ENCODE results near the gene WNT1. TPM values are rescaled to one million over a fixed set of nuclear protein-coding genes. Genes with fewer than 3 reads are reported as not detected.

The WNT1 gene
- total RNA-seq, 1 donor from 2014 or later: not detected

- no peak for DNase-seq (ENCODE audit: low read depth)
Measured at GRCh38 chr12:49028666-49029275, 50.6 kb downstream of the WNT1 start.

GRCh38 chr12:49030119-49030518 is 52.0 kb downstream of the WNT1 start:
- DNase-seq (ENCODE audit: low read depth): no peak

DNA sequence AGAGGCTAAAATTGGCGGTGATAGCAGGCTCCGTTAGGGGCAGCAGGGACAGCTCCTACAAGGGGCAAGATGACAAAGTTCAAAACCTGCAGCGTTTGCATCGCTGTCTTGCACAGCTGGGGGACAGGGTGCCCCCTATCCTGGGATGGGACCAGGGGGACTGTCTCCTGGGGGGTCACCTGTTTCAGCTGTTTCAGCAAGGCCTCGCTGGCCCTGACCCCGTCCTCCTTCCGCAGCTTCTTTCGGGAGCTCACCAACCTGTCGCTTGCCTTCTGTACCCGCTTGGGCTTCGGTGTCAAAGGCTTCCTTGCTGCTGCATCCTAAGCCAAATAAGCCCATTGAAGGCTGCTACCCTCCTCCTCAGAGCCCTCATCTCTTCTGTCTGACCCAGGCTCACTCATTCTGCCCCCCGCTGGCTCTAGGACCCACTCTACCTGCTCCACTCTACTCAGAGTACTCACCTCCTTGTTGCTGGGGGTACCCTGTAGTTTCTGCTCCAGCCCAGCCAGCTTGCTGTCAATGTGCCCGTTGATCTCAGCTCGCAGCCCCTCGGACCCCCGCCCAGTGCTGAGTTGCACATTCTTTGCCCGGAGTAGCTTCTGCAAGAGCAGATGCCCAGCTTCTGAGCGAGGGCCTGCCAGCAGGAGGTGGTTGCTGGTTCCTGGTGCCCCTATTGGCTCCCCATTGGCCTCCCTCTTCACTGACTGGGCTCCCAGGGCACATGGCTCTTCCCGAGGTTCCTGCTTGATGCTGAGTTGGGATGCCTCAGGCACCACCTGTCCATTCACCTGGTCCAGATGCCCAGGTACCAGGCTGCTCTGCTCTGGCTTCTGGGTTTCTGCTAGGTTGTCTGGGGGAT is 52.8 kb downstream of the WNT1 start:
- DNase-seq (ENCODE audit: low read depth): no peak

DNA sequence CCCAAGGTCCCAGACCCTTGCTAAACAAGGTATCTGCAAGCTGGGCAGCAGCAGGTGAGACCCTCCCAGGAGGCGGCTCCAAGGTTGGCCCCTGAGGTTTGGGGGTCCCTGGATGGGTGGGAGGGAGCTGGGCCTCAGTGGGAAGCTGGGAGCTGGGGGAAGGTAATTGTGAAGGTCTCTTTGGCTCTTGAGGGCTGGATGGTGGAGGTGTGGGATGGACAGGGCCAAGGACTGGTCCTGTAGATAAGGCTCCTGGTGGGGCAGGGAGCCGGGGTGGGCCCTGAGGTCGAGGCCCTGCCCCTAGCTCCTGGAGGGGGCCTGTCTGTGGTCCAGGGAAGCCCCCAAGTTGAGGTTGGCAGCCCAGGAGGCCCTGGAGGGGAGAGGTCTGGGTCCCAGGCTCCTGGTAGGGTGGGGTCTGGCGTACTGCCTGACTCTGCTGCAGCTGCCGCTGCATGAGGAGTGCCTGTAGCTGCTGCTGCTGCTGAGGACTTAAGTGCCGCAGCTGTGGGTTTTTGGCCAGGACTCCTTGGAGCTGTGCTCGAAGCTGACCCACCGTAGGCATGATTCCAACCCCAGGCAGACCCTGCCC is 53.5 kb downstream of the WNT1 start:
- DNase-seq (ENCODE audit: low read depth): no peak

Other genes starting within 250 kb of the WNT1 start
- gene ADCY6, start 189.2 kb upstream of the WNT1 start, total RNA-seq: 23.1 and 83.9 TPM in 2 replicates
- 20.7 and 31.1 TPM in 2 replicates for gene CACNB3, start 159.8 kb upstream of the WNT1 start, total RNA-seq
- gene DDX23, start 126.2 kb upstream of the WNT1 start, total RNA-seq: 84.7 and 121 TPM in 2 replicates
- 0.40 and 17.4 TPM in 2 replicates for gene RND1, start 112.5 kb upstream of the WNT1 start, total RNA-seq
- 6.4 and 8.0 TPM in 2 replicates for gene FKBP11, start 52.8 kb upstream of the WNT1 start, total RNA-seq
- gene ARF3, start 20.8 kb upstream of the WNT1 start, total RNA-seq: 50.7 and 95.9 TPM in 2 replicates
- gene WNT10B, start 6.6 kb upstream of the WNT1 start, total RNA-seq: 0.35 and 0.60 TPM in 2 replicates
- gene DDN, start 21.1 kb downstream of the WNT1 start, total RNA-seq: 0.05 TPM in 1 of 2 replicates, not detected in the other
- gene PRKAG1, start 40.5 kb downstream of the WNT1 start, total RNA-seq: 63.0 and 86.1 TPM in 2 replicates
- 13.0 and 110 TPM in 2 replicates for gene KMT2D, start 82.5 kb downstream of the WNT1 start, total RNA-seq
- 0.10 and 1.7 TPM in 2 replicates for gene RHEBL1, start 91.7 kb downstream of the WNT1 start, total RNA-seq
- 0.05 TPM in 1 of 2 replicates, not detected in the other for gene DHH, start 116.5 kb downstream of the WNT1 start, total RNA-seq
- gene LMBR1L, start 132.5 kb downstream of the WNT1 start, total RNA-seq: 33.3 and 34.3 TPM in 2 replicates
- gene TUBA1B, start 153.1 kb downstream of the WNT1 start, total RNA-seq: 420 and 2,146 TPM in 2 replicates
- gene TUBA1A, start 210.8 kb downstream of the WNT1 start, total RNA-seq: 691 and 1,981 TPM in 2 replicates